Endodermal cell (in vitro differentiated cells): Measurements from ENCODE around the gene NR5A1. TPM values are rescaled to one million over a fixed set of nuclear protein-coding genes. Genes with fewer than 3 reads are reported as not detected.
A peak's percentile ranks its signal among the peaks of the same experiment; 100 is the strongest.

Source experiments
- DNase-seq: peaks from one replicate; pipeline ENCODE4 v3.0.0-alpha.2; 2017
- H3K27ac ChIP-seq: 2 replicates; pipeline ENCODE4 v1.5.1; 2013; ENCODE audit warnings: mild to moderate bottlenecking, low read depth, low read length, moderate library complexity
- H3K27me3 ChIP-seq: 2 replicates; pipeline ENCODE4 v1.6.1; 2013; ENCODE audit warnings: mild to moderate bottlenecking, low read length, moderate library complexity; ENCODE audit not compliant: insufficient read depth, control insufficient read depth, poor library complexity, severe bottlenecking
- H3K36me3 ChIP-seq: 2 replicates; pipeline ENCODE4 v1.7.0; 2013; ENCODE audit warnings: mild to moderate bottlenecking, low read length, moderate library complexity; ENCODE audit not compliant: control insufficient read depth, insufficient read depth
- H3K4me1 ChIP-seq: one replicate; pipeline ENCODE4 v1.7.0; 2013; ENCODE audit warnings: low read length; ENCODE audit not compliant: control insufficient read depth, insufficient read depth
- H3K4me3 ChIP-seq: 2 replicates; pipeline ENCODE4 v1.5.1; 2013; ENCODE audit warnings: mild to moderate bottlenecking, low read length, moderate library complexity
- H3K9ac ChIP-seq: 2 replicates; pipeline ENCODE4 v1.6.1; 2013; ENCODE audit warnings: mild to moderate bottlenecking, low read length, moderate library complexity; ENCODE audit not compliant: poor library complexity, severe bottlenecking; ENCODE audit errors: extremely low read depth
- H3K9me3 ChIP-seq: 2 replicates; pipeline ENCODE4 v1.6.1; 2013; ENCODE audit warnings: mild to moderate bottlenecking, low read length, moderate library complexity; ENCODE audit not compliant: control insufficient read depth
- H3K27ac Mint-ChIP-seq: 2 replicates; pipeline ENCODE4 v1.8.0; 2020; ENCODE audit warnings: mixed read lengths
- H3K27me3 Mint-ChIP-seq: 2 replicates; pipeline ENCODE4 v1.8.0; 2021; ENCODE audit warnings: mild to moderate bottlenecking, mixed read lengths; ENCODE audit not compliant: insufficient read depth
- H3K36me3 Mint-ChIP-seq: 2 replicates; pipeline ENCODE4 v1.8.0; 2020; ENCODE audit warnings: low read depth, mixed read lengths
- H3K4me1 Mint-ChIP-seq: 2 replicates; pipeline ENCODE4 v1.8.0; 2020; ENCODE audit warnings: mixed read lengths
- H3K4me3 Mint-ChIP-seq: 2 replicates; pipeline ENCODE4 v1.8.0; 2020; ENCODE audit warnings: mild to moderate bottlenecking, moderate library complexity, mixed read lengths
- H3K9me3 Mint-ChIP-seq: 2 replicates; pipeline ENCODE4 v1.8.0; 2020; ENCODE audit warnings: mild to moderate bottlenecking, mixed read lengths
- CTCF ChIP-seq: fragments of 200-600 bp; sonication (generic); conservative IDR thresholded peaks from 2 replicates; pipeline ENCODE4 v1.5.0; 2021; ENCODE audit warnings: antibody characterized with exemption, mild to moderate bottlenecking
- WGBS, 2 experiments: methylation state at CpG; one replicate each; pipeline versions ENCODE4 v1.1.5 to v1.1.7; 2013; ENCODE audit warnings: missing lambda C conversion rate in 2 of 2, mixed read lengths in 1 of 2; ENCODE audit not compliant: insufficient coverage in 1 of 2, insufficient read length in 1 of 2; 5-methylcytosine and 5-hydroxymethylcytosine counted together
- total RNA-seq, 2 donors: library from RNA; stranded (reverse); fragmentation: NEBNext Ultra II Directional in 1 of 2; extraction: Animal tissue kit (Norgen Biotek cat#: 25700) in 1 of 2; gene quantifications; 2 replicates in 1 of 2; 3 replicates in 1 of 2; pipeline ENCODE4 v1.2.1, GENCODE V29; 2021

Gene NR5A1
- total RNA-seq, 2 donors from 2014 or later = 0.37 TPM; not detected in 1

GRCh38 chr9:124488641-124489210 is 18.5 kb downstream of the NR5A1 start:
- H3K27ac Mint-ChIP-seq = no peak overlapping the region
- 96 to 98% methylated on average over 6 to 8 of the region's 8 CpGs for WGBS, 2 experiments

GRCh38 chr9:124487260-124488182 is 19.7 kb downstream of the NR5A1 start:
- no peaks in the 10 kb centered on the region for H3K9me3 Mint-ChIP-seq
- peaks cover 56% of the 10 kb centered on the region for H3K27me3 Mint-ChIP-seq
- no peak overlapping the region for H3K9ac ChIP-seq
- no peak overlapping the region for H3K27ac Mint-ChIP-seq
- no peak overlapping the region for H3K4me3 ChIP-seq
- peak overlapping the region; percentile 80 for H3K27ac ChIP-seq
- H3K4me3 Mint-ChIP-seq = peak overlapping the region; percentile 32
- no peak for DNase-seq
- TF ChIP-seq CTCF = no peak
- H3K4me1 ChIP-seq = no peaks in the 10 kb centered on the region
- no peaks in the 10 kb centered on the region for H3K9me3 ChIP-seq
- 87% methylated on average over 29 to 40 of the region's 40 CpGs for WGBS, 2 experiments
- no peaks in the 10 kb centered on the region for H3K36me3 ChIP-seq
- H3K27me3 ChIP-seq = no peaks in the 10 kb centered on the region
- peaks cover 4% of the 10 kb centered on the region for H3K4me1 Mint-ChIP-seq
- no peaks in the 10 kb centered on the region for H3K36me3 Mint-ChIP-seq

More at GRCh38 chr9:124488641-124489210, 18.5 kb downstream of the NR5A1 start:
- Mint-ChIP-seq H3K4me1 (peaks cover 4% of the 10 kb centered on the region), H3K4me3 (no peak overlapping the region), H3K27me3 (peaks cover 46% of the 10 kb centered on the region), H3K36me3 (no peaks in the 10 kb centered on the region), H3K9me3 (no peaks in the 10 kb centered on the region)
- Histone ChIP-seq H3K4me3 (no peak overlapping the region), H3K4me1 (no peaks in the 10 kb centered on the region), H3K27me3 (no peaks in the 10 kb centered on the region), H3K27ac (no peak overlapping the region), H3K36me3 (no peaks in the 10 kb centered on the region), H3K9me3 (no peaks in the 10 kb centered on the region), H3K9ac (no peak overlapping the region)
- TF ChIP-seq CTCF = no peak
- no peak for DNase-seq

- WGBS, 2 experiments = 90 to 98% methylated on average over 6 to 17 of the region's 17 CpGs
- peaks cover 4% of the 10 kb centered on the region for H3K27me3 ChIP-seq
- Mint-ChIP-seq H3K27me3 (peaks cover 59% of the 10 kb centered on the region), H3K4me3 (peak overlapping the region; percentile 32), H3K4me1 (peaks cover 4% of the 10 kb centered on the region), H3K36me3 (no peaks in the 10 kb centered on the region), H3K27ac (no peak overlapping the region), H3K9me3 (no peaks in the 10 kb centered on the region)
- H3K4me3 ChIP-seq = no peak overlapping the region
- H3K27ac ChIP-seq = peak overlapping the region; percentile 80
- no peaks in the 10 kb centered on the region for H3K4me1 ChIP-seq
- no peak for TF ChIP-seq CTCF
- no peaks in the 10 kb centered on the region for H3K36me3 ChIP-seq
- H3K9ac ChIP-seq = no peak overlapping the region
- DNase-seq = no peak
- no peaks in the 10 kb centered on the region for H3K9me3 ChIP-seq
Measured at GRCh38 chr9:124486778-124487259, 20.4 kb downstream of the NR5A1 start.
